Naive thymus-derived CD4-positive, alpha-beta T cell (primary cell): ENCODE measurements around the gene CACNG1. TPM values are rescaled to one million over a fixed set of nuclear protein-coding genes. Genes with fewer than 3 reads are reported as not detected.
"Not testable (repeated sequence)": the region's sequence is repeated elsewhere in the genome, so short reads cannot be mapped to it uniquely, and the experiment has no call there.

Experiments
- ATAC-seq: fragments of 150-1000 bp; cut with Tn5 transposase; 2 replicates; pipeline ENCODE4 v1.10.0; 2021; ENCODE audit warnings: mild to moderate bottlenecking, moderate library complexity
- CTCF ChIA-PET: fragments of 350-600 bp; sonication (Branson Sonifier 250); formaldehyde crosslinking; loops from one replicate; lab custom pipeline; 2021; ENCODE audit warnings: antibody characterized with exemption; lab: Charles Lee
- POLR2A ChIA-PET: fragments of 350-600 bp; sonication (Branson Sonifier 250); formaldehyde crosslinking; loops from one replicate; lab custom pipeline; 2021; ENCODE audit warnings: antibody characterized with exemption, inconsistent platforms; lab: Charles Lee
- DNase-seq, 9 donors: peaks; one replicate each; pipeline versions ENCODE4 v3.0.0 to v3.0.0-alpha.2; 2020 to 2022; ENCODE audit warnings: mixed read lengths in 1 of 9
- H3K27ac ChIP-seq: one replicate; pipeline ENCODE4 v1.7.0; 2013; ENCODE audit warnings: mild to moderate bottlenecking, low read depth, low read length, moderate library complexity
- H3K27me3 ChIP-seq, 2 donors: one replicate each; pipeline ENCODE4 v1.7.0; 2013; ENCODE audit warnings: low read length in 2 of 2, mild to moderate bottlenecking in 2 of 2, moderate library complexity in 2 of 2; ENCODE audit not compliant: control insufficient read depth in 2 of 2, insufficient read depth in 2 of 2
- H3K36me3 ChIP-seq, 3 experiments: 1 replicate in 2 of 3; 2 replicates in 1 of 3; pipeline ENCODE4 v1.7.0; 2013; ENCODE audit warnings: low read length in 3 of 3, mild to moderate bottlenecking in 3 of 3, moderate library complexity in 1 of 3; ENCODE audit not compliant: insufficient read depth in 3 of 3, control insufficient read depth in 2 of 3
- H3K4me1 ChIP-seq, 2 donors: one replicate each; pipeline ENCODE4 v1.7.0; 2013; ENCODE audit warnings: low read length in 2 of 2, mild to moderate bottlenecking in 2 of 2, moderate library complexity in 1 of 2; ENCODE audit not compliant: control insufficient read depth in 2 of 2, insufficient read depth in 2 of 2
- H3K4me3 ChIP-seq: 2 replicates; pipeline ENCODE4 v1.7.0; 2013; ENCODE audit warnings: mild to moderate bottlenecking, low read length
- H3K9me3 ChIP-seq, 3 experiments: 1 replicate in 2 of 3; 2 replicates in 1 of 3; pipeline ENCODE4 v1.7.0; 2013; ENCODE audit warnings: low read length in 3 of 3; ENCODE audit not compliant: control insufficient read depth in 2 of 3
- H3K27ac Mint-ChIP-seq, 9 donors: one replicate each; pipeline ENCODE4 v1.8.0; 2020 to 2022; ENCODE audit warnings: mixed read lengths in 9 of 9, mild to moderate bottlenecking in 8 of 9, moderate library complexity in 5 of 9, inconsistent platforms in 2 of 9
- H3K27me3 Mint-ChIP-seq, 5 donors: one replicate each; pipeline ENCODE4 v1.8.0; 2021 to 2022; ENCODE audit warnings: mixed read lengths in 5 of 5, mild to moderate bottlenecking in 1 of 5
- H3K36me3 Mint-ChIP-seq, 5 donors: one replicate each; pipeline ENCODE4 v1.8.0; 2020 to 2022; ENCODE audit warnings: mixed read lengths in 5 of 5, mild to moderate bottlenecking in 3 of 5, inconsistent platforms in 1 of 5
- H3K4me1 Mint-ChIP-seq, 7 donors: one replicate each; pipeline ENCODE4 v1.8.0; 2020 to 2022; ENCODE audit warnings: mixed read lengths in 7 of 7, mild to moderate bottlenecking in 3 of 7, inconsistent platforms in 1 of 7
- H3K4me3 Mint-ChIP-seq, 10 donors: one replicate each; pipeline ENCODE4 v1.8.0; 2020 to 2022; ENCODE audit warnings: mild to moderate bottlenecking in 10 of 10, mixed read lengths in 10 of 10, moderate library complexity in 6 of 10, inconsistent platforms in 2 of 10
- H3K9me3 Mint-ChIP-seq, 11 donors: one replicate each; pipeline ENCODE4 v1.8.0; 2020 to 2022; ENCODE audit warnings: mixed read lengths in 11 of 11, mild to moderate bottlenecking in 4 of 11, inconsistent platforms in 1 of 11, moderate library complexity in 1 of 11
- intact Hi-C, 2 donors: fragments of 100-400 bp; cut with micrococcal nuclease; formaldehyde crosslinking; loops; one replicate each; pipeline ENCODE4 v1.15.1; 2023
- polyA plus RNA-seq, 2 donors: library from polyadenylated mRNA; unstranded; fragments of 300-500 nt; fragmentation: Illumina TruSeq; gene quantifications; one replicate each; pipeline ENCODE4 v1.2.3, GENCODE V29; 2021
- total RNA-seq, 6 experiments: library from RNA in 5 of 6; stranded (reverse) in 5 of 6; gene quantifications; 1 replicate in 5 of 6; 2 replicates in 1 of 6; pipeline ENCODE4 v1.2.3 and lab custom pipeline; 2021 to 2026

The CACNG1 gene
- total and polyA plus RNA-seq, 7 experiments from 2014 or later: not detected

DNA sequence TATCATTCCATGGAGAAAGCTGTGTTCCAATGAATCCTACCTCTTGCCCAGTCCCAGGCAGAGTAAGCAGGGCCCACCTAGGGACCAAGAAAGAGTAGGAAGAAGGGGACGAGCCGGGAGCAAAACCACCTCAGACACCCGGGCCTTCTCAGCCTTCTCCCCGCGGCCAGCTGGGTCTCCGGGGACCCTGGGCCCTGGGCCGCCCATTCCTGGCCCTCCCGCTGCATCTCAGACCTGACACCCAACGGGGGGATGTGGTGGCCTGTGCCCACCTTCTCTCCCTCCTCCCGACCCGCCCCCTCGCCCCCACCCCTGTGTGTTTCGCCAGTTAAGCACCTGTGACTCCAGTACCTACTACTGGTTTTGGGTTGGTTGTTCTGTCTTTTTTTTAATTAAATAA lies 11.4 kb upstream of the CACNG1 start:
- no peaks in the 10 kb centered on the region for H3K9me3 ChIP-seq
- no peaks in the 10 kb centered on the region for H3K4me1 ChIP-seq
- no peak overlapping the region for H3K27ac Mint-ChIP-seq
- no peaks in the 10 kb centered on the region for H3K27me3 ChIP-seq
- peaks cover 0 to 4% (median 0%) of the 10 kb centered on the region in 11 donors for H3K9me3 Mint-ChIP-seq
- H3K4me3 ChIP-seq: no peak overlapping the region
- no peaks in the 10 kb centered on the region for H3K36me3 ChIP-seq
- peaks cover 0 to 9% (median 5%) of the 10 kb centered on the region in 5 donors for H3K27me3 Mint-ChIP-seq
- intact Hi-C loops: no loop called here
- ATAC-seq: no peak
- no peak overlapping the region for H3K4me3 Mint-ChIP-seq
- DNase-seq: no peak
- H3K27ac ChIP-seq: no peak overlapping the region
- H3K4me1 Mint-ChIP-seq: no peaks in the 10 kb centered on the region
- peaks cover 0 to 4% (median 0%) of the 10 kb centered on the region in 5 donors for H3K36me3 Mint-ChIP-seq
- POLR2A ChIA-PET: no interaction called here
- CTCF ChIA-PET: no interaction called here

DNA sequence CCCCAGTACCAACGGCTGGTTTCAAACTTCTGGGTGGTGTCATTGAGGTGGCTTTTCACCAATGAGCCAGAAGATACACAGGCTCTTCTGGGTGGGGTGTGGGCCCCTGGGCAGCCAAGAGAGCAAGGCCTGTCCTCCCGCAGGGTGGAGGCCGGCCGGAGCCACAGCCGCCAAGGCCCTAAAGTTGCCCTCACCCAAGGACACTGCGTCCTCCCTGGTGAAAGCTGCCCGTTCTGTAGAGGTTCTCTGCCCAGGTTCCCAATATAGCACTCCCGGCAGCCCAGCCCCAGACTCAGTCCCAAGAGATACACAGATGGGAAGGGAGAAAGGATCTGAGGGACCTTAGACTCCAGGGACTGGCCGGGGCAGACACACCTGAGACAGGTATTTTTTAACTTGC lies 10.7 kb upstream of the CACNG1 start:
- Histone ChIP-seq H3K36me3 (no peaks in the 10 kb centered on the region), H3K27ac (no peak overlapping the region), H3K27me3 (no peaks in the 10 kb centered on the region), H3K4me3 (no peak overlapping the region), H3K9me3 (no peaks in the 10 kb centered on the region), H3K4me1 (no peaks in the 10 kb centered on the region)
- ChIA-PET CTCF (no interaction called here), POLR2A (no interaction called here)
- no peak for DNase-seq
- intact Hi-C loops: no loop called here
- Mint-ChIP-seq H3K4me1 (no peaks in the 10 kb centered on the region), H3K4me3 (no peak overlapping the region), H3K9me3 (peaks cover 0 to 4% (median 0%) of the 10 kb centered on the region in 11 donors), H3K36me3 (peaks cover 0 to 4% (median 0%) of the 10 kb centered on the region in 5 donors), H3K27me3 (peaks cover 0 to 9% (median 5%) of the 10 kb centered on the region in 5 donors), H3K27ac (no peak overlapping the region)
- no peak for ATAC-seq

DNA sequence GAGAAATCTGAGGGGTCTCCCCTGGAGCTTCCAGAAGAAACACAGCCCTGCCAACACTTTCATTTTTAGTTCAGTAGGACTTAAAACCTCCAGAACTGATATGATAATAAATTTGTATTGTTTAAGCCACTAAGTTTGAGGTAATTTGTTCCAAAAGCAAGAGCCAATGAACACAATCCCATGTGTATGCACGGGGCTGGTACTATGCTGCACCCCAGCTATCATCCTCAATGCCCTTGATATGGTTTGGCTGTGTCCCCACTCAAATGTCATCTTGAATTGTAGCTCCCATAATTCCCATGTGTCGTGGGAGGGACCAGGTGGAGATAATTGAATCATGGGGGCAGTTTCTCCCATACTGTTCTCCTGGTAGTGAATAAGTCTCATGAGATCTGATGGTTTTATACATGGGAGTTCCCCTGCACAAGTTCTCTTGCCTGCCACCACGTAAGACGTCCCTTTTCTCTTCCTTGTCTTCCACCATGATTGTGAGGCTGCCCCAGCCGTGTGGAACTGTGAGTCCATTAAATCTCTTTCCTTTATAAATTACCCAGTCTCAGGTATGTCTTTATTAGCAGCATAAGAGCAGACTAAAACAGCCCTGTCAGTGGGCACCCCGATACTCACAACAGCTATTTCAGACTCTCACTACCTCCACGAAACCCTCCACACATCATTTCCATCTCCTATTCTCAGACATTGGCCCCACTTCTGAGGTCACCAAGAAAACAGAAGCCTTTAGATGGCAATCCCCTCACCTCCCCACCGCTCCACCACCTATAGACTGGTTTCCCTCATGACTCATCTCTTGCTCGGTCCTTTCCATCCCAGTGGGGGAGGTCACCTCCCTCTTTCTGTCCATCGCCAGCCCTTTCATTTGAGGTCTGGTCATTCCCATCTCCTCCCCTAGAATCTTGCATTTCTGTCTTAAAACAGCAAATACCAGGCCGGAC lies 8.9 kb upstream of the CACNG1 start:
- DNase-seq: no peak
- intact Hi-C loops: no loop called here
- Mint-ChIP-seq H3K27ac (no peak overlapping the region), H3K9me3 (peaks cover 0 to 4% (median 0%) of the 10 kb centered on the region in 11 donors), H3K36me3 (peaks cover 0 to 4% (median 0%) of the 10 kb centered on the region in 5 donors), H3K4me3 (no peak overlapping the region), H3K4me1 (no peaks in the 10 kb centered on the region), H3K27me3 (peaks cover 0 to 9% (median 5%) of the 10 kb centered on the region in 5 donors)
- H3K9me3 ChIP-seq: no peaks in the 10 kb centered on the region
- H3K27me3 ChIP-seq: no peaks in the 10 kb centered on the region
- ChIA-PET CTCF (no interaction called here), POLR2A (no interaction called here)
- no peaks in the 10 kb centered on the region for H3K36me3 ChIP-seq
- no peaks in the 10 kb centered on the region for H3K4me1 ChIP-seq
- no peak overlapping the region for H3K4me3 ChIP-seq
- no peak overlapping the region for H3K27ac ChIP-seq
- no peak for ATAC-seq

DNA sequence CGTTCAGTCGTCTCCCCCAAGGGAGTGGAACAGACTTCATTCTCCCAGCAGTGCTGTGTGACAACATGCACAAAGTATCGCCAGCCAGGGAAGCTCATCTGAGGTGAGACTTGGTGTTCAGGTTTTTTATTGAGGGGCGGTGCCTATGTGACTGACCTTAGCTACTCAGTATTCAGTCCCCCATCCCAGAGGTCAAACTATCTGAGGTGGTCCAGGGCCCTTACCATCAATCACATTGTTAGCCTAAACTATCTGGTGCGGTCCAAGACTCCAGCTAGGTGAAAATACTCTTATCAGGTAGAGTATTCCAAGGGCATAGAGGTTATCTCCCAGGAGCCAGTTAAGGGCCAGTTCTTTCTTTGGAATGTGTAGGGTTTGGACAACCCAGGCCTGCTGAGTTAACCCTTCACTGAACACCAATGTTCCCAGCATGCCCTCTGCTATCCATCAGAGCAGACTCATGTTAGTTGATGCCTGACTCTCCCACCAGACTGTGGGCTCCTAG lies 5.4 kb upstream of the CACNG1 start:
- no peaks in the 10 kb centered on the region for H3K4me1 ChIP-seq
- no peak overlapping the region for H3K4me3 ChIP-seq
- ATAC-seq: no peak
- no peak overlapping the region for H3K27ac ChIP-seq
- H3K9me3 ChIP-seq: no peaks in the 10 kb centered on the region
- intact Hi-C loops: no loop called here
- Mint-ChIP-seq H3K27ac (no peak overlapping the region), H3K4me1 (no peaks in the 10 kb centered on the region), H3K36me3 (peaks cover 0 to 4% (median 0%) of the 10 kb centered on the region in 5 donors), H3K4me3 (no peak overlapping the region), H3K9me3 (peaks cover 0 to 4% (median 0%) of the 10 kb centered on the region in 11 donors), H3K27me3 (peaks cover 0 to 9% (median 5%) of the 10 kb centered on the region in 5 donors)
- ChIA-PET POLR2A (no interaction called here), CTCF (no interaction called here)
- no peaks in the 10 kb centered on the region for H3K27me3 ChIP-seq
- DNase-seq: no peak
- no peaks in the 10 kb centered on the region for H3K36me3 ChIP-seq

DNA sequence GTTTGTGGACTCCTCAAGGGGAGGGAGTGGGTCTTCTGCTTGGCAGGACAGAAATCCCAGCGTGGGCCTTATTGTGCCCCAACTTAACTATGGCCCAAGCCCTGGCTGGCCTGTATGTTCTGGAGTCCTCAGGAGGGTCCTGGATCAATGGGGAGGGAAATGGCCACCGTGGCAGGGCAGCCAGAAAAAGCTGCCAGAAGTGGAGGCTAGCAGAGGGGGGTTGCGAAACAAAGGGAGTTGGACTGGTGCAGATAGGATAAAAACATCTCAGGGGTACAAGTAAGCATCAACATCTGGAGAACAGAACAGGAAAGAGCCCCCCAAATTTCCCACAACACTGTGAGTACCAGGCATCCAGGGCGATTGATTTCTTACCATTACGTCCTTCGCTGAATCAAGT lies 3.7 kb upstream of the CACNG1 start:
- ATAC-seq (no peak), DNase-seq (no peak)
- no peak overlapping the region for H3K4me3 ChIP-seq
- H3K36me3 ChIP-seq: no peaks in the 10 kb centered on the region
- Mint-ChIP-seq H3K4me3 (no peak overlapping the region), H3K4me1 (no peaks in the 10 kb centered on the region), H3K9me3 (peaks cover 0 to 1% (median 0%) of the 10 kb centered on the region in 11 donors), H3K36me3 (peaks cover 0 to 4% (median 0%) of the 10 kb centered on the region in 5 donors), H3K27me3 (peaks cover 0 to 9% (median 5%) of the 10 kb centered on the region in 5 donors), H3K27ac (no peak overlapping the region)
- no peak overlapping the region for H3K27ac ChIP-seq
- ChIA-PET CTCF (no interaction called here), POLR2A (no interaction called here)
- H3K27me3 ChIP-seq: no peaks in the 10 kb centered on the region
- intact Hi-C loops: no loop called here
- no peaks in the 10 kb centered on the region for H3K4me1 ChIP-seq
- no peaks in the 10 kb centered on the region for H3K9me3 ChIP-seq

DNA sequence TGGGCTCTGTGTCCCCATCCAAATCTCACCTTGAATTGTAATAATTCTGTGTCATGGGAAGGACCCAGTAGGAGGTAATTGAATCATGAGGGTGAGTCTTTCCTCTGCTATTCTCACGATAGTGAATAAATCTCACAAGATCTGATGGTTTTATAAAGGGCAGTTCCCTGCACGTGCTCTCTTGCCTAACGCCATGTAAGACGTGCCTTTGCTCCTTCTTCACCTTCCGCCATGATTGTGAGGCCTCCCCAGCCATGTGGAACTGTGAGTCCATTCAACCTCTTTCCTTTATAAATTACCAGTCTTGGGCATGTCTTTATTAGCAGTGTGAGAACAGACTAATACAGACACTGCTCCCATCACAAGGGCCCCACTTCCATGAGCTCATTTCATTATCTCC lies 3.2 kb upstream of the CACNG1 start:
- ATAC-seq, CTCF ChIA-PET, DNase-seq, H3K4me1 Mint-ChIP-seq, H3K36me3 Mint-ChIP-seq, H3K27me3 Mint-ChIP-seq, H3K9me3 Mint-ChIP-seq, H3K27me3 ChIP-seq, intact Hi-C loops, H3K27ac Mint-ChIP-seq, H3K4me1 ChIP-seq, H3K9me3 ChIP-seq, H3K36me3 ChIP-seq, H3K4me3 Mint-ChIP-seq, H3K4me3 ChIP-seq, H3K27ac ChIP-seq: not testable (repeated sequence)
- POLR2A ChIA-PET: interaction anchor here (0.6 kb wide), 1 partner anchor 1764 kb away, joined by 3 read pairs; no protein-coding TSS in a partner anchor
